ENCODE results near the gene TMEM117.
"Not testable (repeated sequence)": the region's sequence is repeated elsewhere in the genome, so short reads cannot be mapped to it uniquely, and the experiment has no call there.

Gene TMEM117

GRCh38 chr12:44369998-44370397 is 534.1 kb downstream of the TMEM117 start:
- in situ Hi-C loops (cut with HindIII; ENCODE audit: low pct_ligation_motif_present, low pct_unique_long_range_greater_than_20kb, low sequenced_read_pairs): no loop called here
- no peak for DNase-seq

GRCh38 chr12:44370982-44371381 is 535.1 kb downstream of the TMEM117 start:
- in situ Hi-C loops (cut with HindIII; ENCODE audit: low pct_ligation_motif_present, low pct_unique_long_range_greater_than_20kb, low sequenced_read_pairs): no loop called here

GRCh38 chr12:44372259-44372658 is 536.4 kb downstream of the TMEM117 start:
- no peak for DNase-seq
- in situ Hi-C loops (cut with HindIII; ENCODE audit: low pct_ligation_motif_present, low pct_unique_long_range_greater_than_20kb, low sequenced_read_pairs): no loop called here

More at GRCh38 chr12:44370982-44371381, 535.1 kb downstream of the TMEM117 start:
- no peak for DNase-seq

- no peak for DNase-seq
Observed at GRCh38 chr12:44375694-44376093, 539.8 kb downstream of the TMEM117 start.

GRCh38 chr12:44377443-44378187 is 541.7 kb downstream of the TMEM117 start:
- no peak for DNase-seq
- in situ Hi-C loops (cut with HindIII; ENCODE audit: low pct_ligation_motif_present, low pct_unique_long_range_greater_than_20kb, low sequenced_read_pairs): no loop called here

More at GRCh38 chr12:44375694-44376093, 539.8 kb downstream of the TMEM117 start:
- in situ Hi-C loops (cut with HindIII; ENCODE audit: low pct_ligation_motif_present, low pct_unique_long_range_greater_than_20kb, low sequenced_read_pairs): no loop called here

GRCh38 chr12:44379113-44379512 is 543.2 kb downstream of the TMEM117 start:
- in situ Hi-C loops (cut with HindIII; ENCODE audit: low pct_ligation_motif_present, low pct_unique_long_range_greater_than_20kb, low sequenced_read_pairs); DNase-seq: not testable (repeated sequence)

GRCh38 chr12:44379831-44380230 is 544.0 kb downstream of the TMEM117 start:
- no peak for DNase-seq
- in situ Hi-C loops (cut with HindIII; ENCODE audit: low pct_ligation_motif_present, low pct_unique_long_range_greater_than_20kb, low sequenced_read_pairs): no loop called here

- in situ Hi-C loops (cut with HindIII; ENCODE audit: low pct_ligation_motif_present, low pct_unique_long_range_greater_than_20kb, low sequenced_read_pairs): no loop called here
- no peak for DNase-seq
Observed at GRCh38 chr12:44380861-44381260, 545.0 kb downstream of the TMEM117 start.

- no peak for DNase-seq
- in situ Hi-C loops (cut with HindIII; ENCODE audit: low pct_ligation_motif_present, low pct_unique_long_range_greater_than_20kb, low sequenced_read_pairs): no loop called here
Observed at GRCh38 chr12:44381341-44381740, 545.5 kb downstream of the TMEM117 start.

- in situ Hi-C loops (cut with HindIII; ENCODE audit: low pct_ligation_motif_present, low pct_unique_long_range_greater_than_20kb, low sequenced_read_pairs): no loop called here
- DNase-seq: no peak
Observed at GRCh38 chr12:44384136-44384535, 548.3 kb downstream of the TMEM117 start.

GRCh38 chr12:44385964-44386363 is 550.1 kb downstream of the TMEM117 start:
- no peak for DNase-seq
- in situ Hi-C loops (cut with HindIII; ENCODE audit: low pct_ligation_motif_present, low pct_unique_long_range_greater_than_20kb, low sequenced_read_pairs): no loop called here

GRCh38 chr12:44387581-44387980 is 551.7 kb downstream of the TMEM117 start:
- in situ Hi-C loops (cut with HindIII; ENCODE audit: low pct_ligation_motif_present, low pct_unique_long_range_greater_than_20kb, low sequenced_read_pairs): no loop called here
- DNase-seq: no peak

GRCh38 chr12:44389038-44389437 is 553.2 kb downstream of the TMEM117 start:
- DNase-seq: no peak

GRCh38 chr12:44389896-44390295 is 554.0 kb downstream of the TMEM117 start:
- in situ Hi-C loops (cut with HindIII; ENCODE audit: low pct_ligation_motif_present, low pct_unique_long_range_greater_than_20kb, low sequenced_read_pairs): no loop called here
- DNase-seq: no peak

More at GRCh38 chr12:44389038-44389437, 553.2 kb downstream of the TMEM117 start:
- in situ Hi-C loops (cut with HindIII; ENCODE audit: low pct_ligation_motif_present, low pct_unique_long_range_greater_than_20kb, low sequenced_read_pairs): no loop called here

GRCh38 chr12:44397631-44398030 is 561.8 kb downstream of the TMEM117 start:
- no peak for DNase-seq
- in situ Hi-C loops (cut with HindIII; ENCODE audit: low pct_ligation_motif_present, low pct_unique_long_range_greater_than_20kb, low sequenced_read_pairs): no loop called here

GRCh38 chr12:44403185-44403584 is 567.3 kb downstream of the TMEM117 start:
- in situ Hi-C loops (cut with HindIII; ENCODE audit: low pct_ligation_motif_present, low pct_unique_long_range_greater_than_20kb, low sequenced_read_pairs): no loop called here

GRCh38 chr12:44405297-44405696 is 569.4 kb downstream of the TMEM117 start:
- in situ Hi-C loops (cut with HindIII; ENCODE audit: low pct_ligation_motif_present, low pct_unique_long_range_greater_than_20kb, low sequenced_read_pairs): no loop called here
- no peak for DNase-seq

More at GRCh38 chr12:44403185-44403584, 567.3 kb downstream of the TMEM117 start:
- no peak for DNase-seq

- no peak for DNase-seq
- in situ Hi-C loops (cut with HindIII; ENCODE audit: low pct_ligation_motif_present, low pct_unique_long_range_greater_than_20kb, low sequenced_read_pairs): no loop called here
Observed at GRCh38 chr12:44422559-44422958, 586.7 kb downstream of the TMEM117 start.

GRCh38 chr12:44428825-44429224 is 592.9 kb downstream of the TMEM117 start:
- DNase-seq: no peak
- in situ Hi-C loops (cut with HindIII; ENCODE audit: low pct_ligation_motif_present, low pct_unique_long_range_greater_than_20kb, low sequenced_read_pairs): no loop called here

- no peak for DNase-seq
- in situ Hi-C loops (cut with HindIII; ENCODE audit: low pct_ligation_motif_present, low pct_unique_long_range_greater_than_20kb, low sequenced_read_pairs): no loop called here
Observed at GRCh38 chr12:44431647-44432343, 595.9 kb downstream of the TMEM117 start.
